Parathyroid adenoma (tissue), 2 donors: ENCODE data around the gene BMPR1B.
A peak's percentile ranks its signal among the peaks of the same experiment; 100 is the strongest.

Source experiments
- H2AFZ ChIP-seq: fragments of 300-600 bp; sonication (generic); one replicate; pipeline ENCODE4 v1.7.0; 2017; ENCODE audit warnings: antibody characterized with exemption, mild to moderate bottlenecking
- H3K27ac ChIP-seq: fragments of 300-600 bp; sonication (generic); one replicate; pipeline ENCODE4 v1.7.0; 2017
- H3K27me3 ChIP-seq: fragments of 300-600 bp; sonication (generic); one replicate; pipeline ENCODE4 v1.7.0; 2017; ENCODE audit warnings: low read length; ENCODE audit not compliant: control insufficient read depth, insufficient read depth
- H3K36me3 ChIP-seq: fragments of 300-600 bp; sonication (generic); one replicate; pipeline ENCODE4 v1.7.0; 2017; ENCODE audit warnings: low read length; ENCODE audit not compliant: control insufficient read depth, insufficient read depth
- H3K4me1 ChIP-seq: fragments of 300-600 bp; sonication (generic); one replicate; pipeline ENCODE4 v1.7.0; 2017; ENCODE audit warnings: control low read depth
- H3K4me2 ChIP-seq: fragments of 300-600 bp; sonication (generic); one replicate; pipeline ENCODE4 v1.7.0; 2017; ENCODE audit warnings: low read length
- H3K4me3 ChIP-seq: fragments of 300-600 bp; sonication (generic); one replicate; pipeline ENCODE4 v1.7.0; 2017; ENCODE audit warnings: low read depth, low read length
- H3K79me2 ChIP-seq: fragments of 300-600 bp; sonication (generic); one replicate; pipeline ENCODE4 v1.7.0; 2017; ENCODE audit warnings: control low read depth
- H3K9ac ChIP-seq: fragments of 300-600 bp; sonication (generic); one replicate; pipeline ENCODE4 v1.7.0; 2017; ENCODE audit warnings: mild to moderate bottlenecking
- H3K9me3 ChIP-seq: fragments of 300-600 bp; sonication (generic); one replicate; pipeline ENCODE4 v1.7.0; 2017; ENCODE audit warnings: low read length; ENCODE audit not compliant: control insufficient read depth
- CTCF ChIP-seq: fragments of 300-600 bp; sonication (generic); IDR thresholded peaks from one replicate; pipeline ENCODE4 v1.7.0; 2017; ENCODE audit warnings: antibody characterized with exemption, mild to moderate bottlenecking
- donor health status: primary hyperparathyroidism.

BMPR1B gene

GRCh38 chr4:94757192-94758140 is at the start of gene BMPR1B:
Gene BMPR1B (plus strand): TSS chr4:94757955. CDS start chr4:95104425, 346,470 bp downstream.
- no peaks in the 10 kb centered on the region for H3K9me3 ChIP-seq
- TF ChIP-seq CTCF = no peak
- H3K4me2 ChIP-seq = peak within 1 kb of the TSS; percentile 80
- peak within 1 kb of the TSS; percentile 38 for H2AFZ ChIP-seq
- H3K36me3 ChIP-seq = no peaks in the 10 kb centered on the region
- H3K4me3 ChIP-seq = peak within 1 kb of the TSS; percentile 57
- no peaks in the 10 kb centered on the region for H3K4me1 ChIP-seq
- no peaks in the 10 kb centered on the region for H3K27me3 ChIP-seq
- H3K9ac ChIP-seq = no peak within 1 kb of the TSS
- H3K27ac ChIP-seq = no peak within 1 kb of the TSS
- no peaks in the 10 kb centered on the region for H3K79me2 ChIP-seq

- H3K9me3 ChIP-seq = no peaks in the 10 kb centered on the region
- H3K4me1 ChIP-seq = no peaks in the 10 kb centered on the region
- no peak for TF ChIP-seq CTCF
- H2AFZ ChIP-seq = no peak overlapping the region
- no peak overlapping the region for H3K4me3 ChIP-seq
- H3K9ac ChIP-seq = no peak overlapping the region
- H3K4me2 ChIP-seq = no peak overlapping the region
- no peaks in the 10 kb centered on the region for H3K79me2 ChIP-seq
- H3K27ac ChIP-seq = no peak overlapping the region
- H3K27me3 ChIP-seq = no peaks in the 10 kb centered on the region
- H3K36me3 ChIP-seq = no peaks in the 10 kb centered on the region
Observed at GRCh38 chr4:94711635-94712034, 46.1 kb upstream of the BMPR1B start.

GRCh38 chr4:94714365-94715160 is 43.2 kb upstream of the BMPR1B start:
- Histone ChIP-seq H3K4me1 (no peaks in the 10 kb centered on the region), H3K9me3 (no peaks in the 10 kb centered on the region), H3K27me3 (no peaks in the 10 kb centered on the region), H3K4me2 (no peak overlapping the region), H3K9ac (no peak overlapping the region), H3K79me2 (no peaks in the 10 kb centered on the region), H3K27ac (no peak overlapping the region), H3K36me3 (no peaks in the 10 kb centered on the region), H3K4me3 (no peak overlapping the region), H2AFZ (no peak overlapping the region)
- no peak for TF ChIP-seq CTCF

GRCh38 chr4:94715726-94716125 is 42.0 kb upstream of the BMPR1B start:
- Histone ChIP-seq H3K9ac (no peak overlapping the region), H3K36me3 (no peaks in the 10 kb centered on the region), H3K4me1 (no peaks in the 10 kb centered on the region), H3K9me3 (no peaks in the 10 kb centered on the region), H3K79me2 (no peaks in the 10 kb centered on the region), H3K27me3 (no peaks in the 10 kb centered on the region), H3K27ac (no peak overlapping the region), H3K4me3 (no peak overlapping the region), H2AFZ (no peak overlapping the region), H3K4me2 (no peak overlapping the region)
- TF ChIP-seq CTCF = no peak
